Measurements from ENCODE around the gene PSTPIP2.
A peak's percentile ranks its signal among the peaks of the same experiment; 100 is the strongest.
"Not testable (repeated sequence)": the region's sequence is repeated elsewhere in the genome, so short reads cannot be mapped to it uniquely, and the experiment has no call there.

The PSTPIP2 gene

GRCh38 chr18:46061796-46062195, 10.3 kb downstream of the PSTPIP2 start:
- TF ChIP-seq JUND (IDR thresholded peaks at IDR 0.05; ENCODE audit: low read depth): no peak
- in situ Hi-C loops (cut with HindIII; ENCODE audit: low pct_unique_long_range_greater_than_20kb, low sequenced_read_pairs): no loop called here
- DNase-seq (ENCODE audit: low read depth in 1 of 2, low spot score in 1 of 2): no peak

- in situ Hi-C loops (cut with HindIII; ENCODE audit: low pct_unique_long_range_greater_than_20kb, low sequenced_read_pairs): no loop called here
- no peak for TF ChIP-seq JUND (IDR thresholded peaks at IDR 0.05; ENCODE audit: low read depth)
- peak in 1 of 2 experiments; percentile 55 for DNase-seq (ENCODE audit: low read depth in 1 of 2, low spot score in 1 of 2)
Measured at GRCh38 chr18:46061387-46061786, 10.7 kb downstream of the PSTPIP2 start.

- TF ChIP-seq JUND (IDR thresholded peaks at IDR 0.05; ENCODE audit: low read depth): no peak
- in situ Hi-C loops (cut with HindIII; ENCODE audit: low pct_unique_long_range_greater_than_20kb, low sequenced_read_pairs): no loop called here
- DNase-seq (ENCODE audit: low read depth in 1 of 2, low spot score in 1 of 2): peak in 1 of 2 experiments; percentile 20
Measured at GRCh38 chr18:46060359-46060841, 11.7 kb downstream of the PSTPIP2 start.

- no peak for DNase-seq (ENCODE audit: low read depth in 1 of 2, low spot score in 1 of 2)
- no peak for TF ChIP-seq JUND (IDR thresholded peaks at IDR 0.05; ENCODE audit: low read depth)
- in situ Hi-C loops (cut with HindIII; ENCODE audit: low pct_unique_long_range_greater_than_20kb, low sequenced_read_pairs): no loop called here
Measured at GRCh38 chr18:46055838-46056230, 16.2 kb downstream of the PSTPIP2 start.

- no peak for DNase-seq (ENCODE audit: low read depth in 1 of 2, low spot score in 1 of 2)
- in situ Hi-C loops (cut with HindIII; ENCODE audit: low pct_unique_long_range_greater_than_20kb, low sequenced_read_pairs): no loop called here
- TF ChIP-seq JUND (IDR thresholded peaks at IDR 0.05; ENCODE audit: low read depth): no peak
Measured at GRCh38 chr18:46054956-46055837, 16.9 kb downstream of the PSTPIP2 start.

GRCh38 chr18:46053368-46054095, 18.5 kb downstream of the PSTPIP2 start:
- DNase-seq (ENCODE audit: low read depth in 1 of 2, low spot score in 1 of 2): no peak
- in situ Hi-C loops (cut with HindIII; ENCODE audit: low pct_unique_long_range_greater_than_20kb, low sequenced_read_pairs): no loop called here
- no peak for TF ChIP-seq JUND (IDR thresholded peaks at IDR 0.05; ENCODE audit: low read depth)

- TF ChIP-seq JUND (IDR thresholded peaks at IDR 0.05; ENCODE audit: low read depth): no peak
- DNase-seq (ENCODE audit: low read depth in 1 of 2, low spot score in 1 of 2): peak in 1 of 2 experiments; percentile 90
- in situ Hi-C loops (cut with HindIII; ENCODE audit: low pct_unique_long_range_greater_than_20kb, low sequenced_read_pairs): no loop called here
Measured at GRCh38 chr18:46051731-46052461, 20.2 kb downstream of the PSTPIP2 start.

GRCh38 chr18:46050268-46050667, 21.8 kb downstream of the PSTPIP2 start:
- no peak for TF ChIP-seq JUND (IDR thresholded peaks at IDR 0.05; ENCODE audit: low read depth)
- no peak for DNase-seq (ENCODE audit: low read depth in 1 of 2, low spot score in 1 of 2)
- in situ Hi-C loops (cut with HindIII; ENCODE audit: low pct_unique_long_range_greater_than_20kb, low sequenced_read_pairs): no loop called here

- TF ChIP-seq JUND (IDR thresholded peaks at IDR 0.05; ENCODE audit: low read depth): no peak
- DNase-seq (ENCODE audit: low read depth in 1 of 2, low spot score in 1 of 2): no peak
- in situ Hi-C loops (cut with HindIII; ENCODE audit: low pct_unique_long_range_greater_than_20kb, low sequenced_read_pairs): no loop called here
Measured at GRCh38 chr18:46048641-46049040, 23.4 kb downstream of the PSTPIP2 start.

GRCh38 chr18:46047369-46047768, 24.7 kb downstream of the PSTPIP2 start:
- in situ Hi-C loops (cut with HindIII; ENCODE audit: low pct_unique_long_range_greater_than_20kb, low sequenced_read_pairs): not testable (repeated sequence)
- DNase-seq (ENCODE audit: low read depth in 1 of 2, low spot score in 1 of 2): peak in 1 of 2 experiments; percentile 31

- no peak for DNase-seq (ENCODE audit: low read depth in 1 of 2, low spot score in 1 of 2)
- TF ChIP-seq JUND (IDR thresholded peaks at IDR 0.05; ENCODE audit: low read depth): no peak
- in situ Hi-C loops (cut with HindIII; ENCODE audit: low pct_unique_long_range_greater_than_20kb, low sequenced_read_pairs): no loop called here
Measured at GRCh38 chr18:46046688-46047087, 25.4 kb downstream of the PSTPIP2 start.

GRCh38 chr18:46046126-46046525, 25.9 kb downstream of the PSTPIP2 start:
- DNase-seq (ENCODE audit: low read depth in 1 of 2, low spot score in 1 of 2): no peak
- TF ChIP-seq JUND (IDR thresholded peaks at IDR 0.05; ENCODE audit: low read depth): no peak
- in situ Hi-C loops (cut with HindIII; ENCODE audit: low pct_unique_long_range_greater_than_20kb, low sequenced_read_pairs): no loop called here

Measured in T47D (cell line).